SK-N-SH treated with all-trans-retinoic acid at 6 μM for 48 hours (cell line): ENCODE results near the gene BTBD16.

Experiments
- ATAC-seq: fragments of 200-7000 bp; cut with Tn5 transposase; 3 replicates; pipeline ENCODE4 v1.9.1; 2020; ENCODE audit warnings: mild to moderate bottlenecking, moderate library complexity
- ARNTL ChIP-seq: fragments of 450-650 bp; formaldehyde crosslinking; IDR thresholded peaks from 2 replicates; pipeline ENCODE4 v1.5.0; 2020; ENCODE audit warnings: low read depth, mild to moderate bottlenecking, moderate library complexity, borderline replicate concordance
- BACH2 ChIP-seq: fragments of 250-450 bp; sonication (Bioruptor Pico); IDR thresholded peaks from 2 replicates; pipeline ENCODE4 v1.9.0; 2021; ENCODE audit warnings: mild to moderate bottlenecking, borderline replicate concordance
- CSDC2 ChIP-seq: fragments of 250-450 bp; sonication (Bioruptor Pico); IDR thresholded peaks from 2 replicates; pipeline ENCODE4 v1.5.0; 2020; ENCODE audit warnings: mild to moderate bottlenecking, moderate library complexity
- GLIS3 ChIP-seq: fragments of 250-450 bp; sonication (Bioruptor Pico); IDR thresholded peaks from 2 replicates; pipeline ENCODE4 v1.5.0; 2020; ENCODE audit warnings: mild to moderate bottlenecking, moderate library complexity
- OSR1 ChIP-seq: fragments of 250-450 bp; sonication (Bioruptor Pico); IDR thresholded peaks from 2 replicates; pipeline ENCODE4 v1.8.0; 2022; ENCODE audit warnings: moderate library complexity, mild to moderate bottlenecking, inconsistent platforms
- PPARA ChIP-seq: fragments of 250-450 bp; sonication (Bioruptor Pico); IDR thresholded peaks from 2 replicates; pipeline ENCODE4 v1.5.0; 2020; ENCODE audit warnings: mild to moderate bottlenecking, borderline replicate concordance
- TCF4 ChIP-seq: fragments of 250-450 bp; sonication (Bioruptor Pico); IDR thresholded peaks from 2 replicates; pipeline ENCODE4 v1.8.0; 2021; ENCODE audit warnings: mild to moderate bottlenecking, moderate library complexity, borderline replicate concordance
- TOX ChIP-seq: fragments of 250-450 bp; sonication (Bioruptor Pico); IDR thresholded peaks from 2 replicates; pipeline ENCODE4 v1.8.0; 2021; ENCODE audit warnings: mild to moderate bottlenecking, moderate library complexity, borderline replicate concordance
- ZC3H10 ChIP-seq: fragments of 250-450 bp; sonication (Bioruptor Pico); IDR thresholded peaks from 2 replicates; pipeline ENCODE4 v1.5.1; 2021; ENCODE audit warnings: mild to moderate bottlenecking, moderate library complexity
- ZFP3 ChIP-seq: fragments of 250-450 bp; sonication (Bioruptor Pico); IDR thresholded peaks from 2 replicates; pipeline ENCODE4 v1.5.0; 2020; ENCODE audit warnings: mild to moderate bottlenecking, moderate library complexity
- ZFP30 ChIP-seq: fragments of 450-650 bp; formaldehyde crosslinking; IDR thresholded peaks from 2 replicates; pipeline ENCODE4 v1.5.0; 2022; ENCODE audit warnings: mild to moderate bottlenecking, moderate library complexity
- ZNF70 ChIP-seq: fragments of 450-650 bp; formaldehyde crosslinking; IDR thresholded peaks from 2 replicates; pipeline ENCODE4 v1.5.0; 2020; ENCODE audit warnings: mild to moderate bottlenecking, moderate library complexity
- ZNF8 ChIP-seq: fragments of 450-650 bp; formaldehyde crosslinking; IDR thresholded peaks from 2 replicates; pipeline ENCODE4 v1.5.0; 2020; ENCODE audit warnings: mild to moderate bottlenecking, moderate library complexity
- TF ChIP-seq, protein P1 (sequence below): fragments of 250-450 bp; sonication (Bioruptor Pico); IDR thresholded peaks from 2 replicates; pipeline ENCODE4 v1.8.0; 2021; ENCODE audit warnings: low read depth, mild to moderate bottlenecking, moderate library complexity, borderline replicate concordance
- TF ChIP-seq, protein P2 (sequence below): fragments of 250-450 bp; sonication (Bioruptor Pico); IDR thresholded peaks from 2 replicates; pipeline ENCODE4 v1.8.0; 2020; ENCODE audit warnings: mild to moderate bottlenecking, moderate library complexity, borderline replicate concordance
- TF ChIP-seq, protein P3 (sequence below): fragments of 250-450 bp; sonication (Bioruptor Pico); IDR thresholded peaks from 2 replicates; pipeline ENCODE4 v1.5.1; 2021; ENCODE audit warnings: mild to moderate bottlenecking, moderate library complexity
- TF ChIP-seq, protein P4 (sequence below): fragments of 250-450 bp; sonication (Bioruptor Pico); IDR thresholded peaks from 2 replicates; pipeline ENCODE4 v1.5.0; 2020; ENCODE audit warnings: mild to moderate bottlenecking, moderate library complexity

The BTBD16 gene

DNA sequence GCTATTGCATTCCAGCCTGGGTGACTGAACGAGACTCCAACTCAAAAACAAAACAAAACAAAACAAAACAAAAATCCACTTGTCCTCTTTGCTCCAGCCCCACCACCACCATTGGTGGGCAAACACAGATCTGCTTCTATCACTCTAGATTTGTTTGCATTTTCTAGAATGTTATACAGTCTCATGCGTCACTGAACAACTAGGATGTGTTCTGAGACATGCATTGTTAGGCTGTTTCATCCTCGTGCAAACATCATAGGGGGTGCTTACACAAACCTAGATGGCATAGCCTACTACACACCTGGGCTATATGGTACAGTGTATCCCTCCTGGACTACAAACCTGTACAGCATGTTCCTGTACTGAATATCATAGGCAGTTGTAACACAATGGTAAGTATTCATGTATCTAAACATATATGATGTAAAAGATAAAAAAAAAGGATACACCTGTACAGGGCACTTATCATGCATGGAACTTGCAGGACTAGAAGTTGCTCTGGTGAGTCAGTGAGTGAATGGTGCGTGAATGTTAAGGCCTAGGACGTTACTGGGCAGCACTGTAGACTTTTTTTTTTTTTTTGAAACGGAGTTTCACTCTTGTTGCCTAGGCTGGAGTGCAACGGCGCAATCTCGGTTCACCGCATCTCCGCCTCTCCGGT lies 45.3 kb downstream of the BTBD16 start:
- TF ChIP-seq, protein P1, sequence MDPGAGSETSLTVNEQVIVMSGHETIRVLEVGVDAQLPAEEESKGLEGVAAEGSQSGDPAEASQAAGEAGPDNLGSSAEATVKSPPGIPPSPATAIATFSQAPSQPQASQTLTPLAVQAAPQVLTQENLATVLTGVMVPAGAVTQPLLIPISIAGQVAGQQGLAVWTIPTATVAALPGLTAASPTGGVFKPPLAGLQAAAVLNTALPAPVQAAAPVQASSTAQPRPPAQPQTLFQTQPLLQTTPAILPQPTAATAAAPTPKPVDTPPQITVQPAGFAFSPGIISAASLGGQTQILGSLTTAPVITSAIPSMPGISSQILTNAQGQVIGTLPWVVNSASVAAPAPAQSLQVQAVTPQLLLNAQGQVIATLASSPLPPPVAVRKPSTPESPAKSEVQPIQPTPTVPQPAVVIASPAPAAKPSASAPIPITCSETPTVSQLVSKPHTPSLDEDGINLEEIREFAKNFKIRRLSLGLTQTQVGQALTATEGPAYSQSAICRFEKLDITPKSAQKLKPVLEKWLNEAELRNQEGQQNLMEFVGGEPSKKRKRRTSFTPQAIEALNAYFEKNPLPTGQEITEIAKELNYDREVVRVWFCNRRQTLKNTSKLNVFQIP (CRISPR knock-in tag) = no peak
- TF ChIP-seq, all 23 proteins: peak for 0
- ATAC-seq = no peak

DNA sequence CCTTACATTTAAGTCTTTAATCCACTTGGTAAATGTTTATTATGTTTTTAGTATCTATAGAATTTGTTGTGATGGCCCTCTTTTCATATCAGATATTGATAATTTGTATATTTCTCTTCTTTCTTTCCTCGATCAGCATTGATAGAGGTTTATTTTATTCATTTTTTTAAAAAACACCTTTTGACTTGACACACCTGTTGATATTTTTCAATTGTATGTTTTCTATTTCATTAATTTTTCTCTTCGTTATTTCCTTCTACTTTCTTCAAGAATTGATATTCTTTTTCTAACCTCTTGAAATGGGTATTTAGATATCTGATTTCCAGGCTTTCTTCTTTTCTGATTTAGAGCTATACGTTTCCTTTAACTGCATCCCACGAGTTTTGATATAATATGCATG lies 50.9 kb downstream of the BTBD16 start:
- TF ChIP-seq ZNF8 (CRISPR knock-in tag) = no peak
- TF ChIP-seq, all 23 proteins: peak for 0
- no peak for ATAC-seq

DNA sequence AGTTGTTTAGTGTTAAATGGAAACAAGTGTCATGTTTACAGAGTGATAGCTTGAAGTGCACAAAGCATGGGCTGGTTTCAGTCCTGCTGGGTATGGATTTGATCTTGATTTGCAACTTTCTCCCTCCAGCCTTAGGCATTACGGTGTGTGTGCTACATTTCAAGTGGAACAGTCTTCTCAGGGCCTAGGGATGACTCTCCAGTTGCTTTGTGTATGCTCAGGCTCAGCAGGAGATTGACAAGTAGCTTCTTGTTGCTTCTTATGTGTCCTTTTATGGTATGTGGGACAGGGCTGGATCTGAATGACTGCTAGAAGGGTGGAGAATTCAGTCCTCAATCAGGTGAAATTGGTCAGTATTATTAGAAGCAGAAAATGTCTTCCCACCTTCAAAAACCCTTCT lies 52.1 kb downstream of the BTBD16 start:
- TF ChIP-seq ARNTL (CRISPR knock-in tag) = no peak
- no peak for TF ChIP-seq TOX
- no peak for TF ChIP-seq OSR1 (CRISPR knock-in tag)
- TF ChIP-seq ZFP3 = no peak
- no peak for TF ChIP-seq ZFP30 (CRISPR knock-in tag)
- no peak for TF ChIP-seq ZNF70 (CRISPR knock-in tag)
- TF ChIP-seq, protein P2, sequence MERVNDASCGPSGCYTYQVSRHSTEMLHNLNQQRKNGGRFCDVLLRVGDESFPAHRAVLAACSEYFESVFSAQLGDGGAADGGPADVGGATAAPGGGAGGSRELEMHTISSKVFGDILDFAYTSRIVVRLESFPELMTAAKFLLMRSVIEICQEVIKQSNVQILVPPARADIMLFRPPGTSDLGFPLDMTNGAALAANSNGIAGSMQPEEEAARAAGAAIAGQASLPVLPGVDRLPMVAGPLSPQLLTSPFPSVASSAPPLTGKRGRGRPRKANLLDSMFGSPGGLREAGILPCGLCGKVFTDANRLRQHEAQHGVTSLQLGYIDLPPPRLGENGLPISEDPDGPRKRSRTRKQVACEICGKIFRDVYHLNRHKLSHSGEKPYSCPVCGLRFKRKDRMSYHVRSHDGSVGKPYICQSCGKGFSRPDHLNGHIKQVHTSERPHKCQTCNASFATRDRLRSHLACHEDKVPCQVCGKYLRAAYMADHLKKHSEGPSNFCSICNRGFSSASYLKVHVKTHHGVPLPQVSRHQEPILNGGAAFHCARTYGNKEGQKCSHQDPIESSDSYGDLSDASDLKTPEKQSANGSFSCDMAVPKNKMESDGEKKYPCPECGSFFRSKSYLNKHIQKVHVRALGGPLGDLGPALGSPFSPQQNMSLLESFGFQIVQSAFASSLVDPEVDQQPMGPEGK (CRISPR knock-in tag) = no peak
- no peak for TF ChIP-seq ZC3H10
- no peak for TF ChIP-seq GLIS3 (CRISPR knock-in tag)
- TF ChIP-seq CSDC2 (CRISPR knock-in tag) = no peak
- no peak for TF ChIP-seq TCF4 (CRISPR knock-in tag)
- TF ChIP-seq, protein P1 (CRISPR knock-in tag) = no peak
- ATAC-seq = no peak

DNA sequence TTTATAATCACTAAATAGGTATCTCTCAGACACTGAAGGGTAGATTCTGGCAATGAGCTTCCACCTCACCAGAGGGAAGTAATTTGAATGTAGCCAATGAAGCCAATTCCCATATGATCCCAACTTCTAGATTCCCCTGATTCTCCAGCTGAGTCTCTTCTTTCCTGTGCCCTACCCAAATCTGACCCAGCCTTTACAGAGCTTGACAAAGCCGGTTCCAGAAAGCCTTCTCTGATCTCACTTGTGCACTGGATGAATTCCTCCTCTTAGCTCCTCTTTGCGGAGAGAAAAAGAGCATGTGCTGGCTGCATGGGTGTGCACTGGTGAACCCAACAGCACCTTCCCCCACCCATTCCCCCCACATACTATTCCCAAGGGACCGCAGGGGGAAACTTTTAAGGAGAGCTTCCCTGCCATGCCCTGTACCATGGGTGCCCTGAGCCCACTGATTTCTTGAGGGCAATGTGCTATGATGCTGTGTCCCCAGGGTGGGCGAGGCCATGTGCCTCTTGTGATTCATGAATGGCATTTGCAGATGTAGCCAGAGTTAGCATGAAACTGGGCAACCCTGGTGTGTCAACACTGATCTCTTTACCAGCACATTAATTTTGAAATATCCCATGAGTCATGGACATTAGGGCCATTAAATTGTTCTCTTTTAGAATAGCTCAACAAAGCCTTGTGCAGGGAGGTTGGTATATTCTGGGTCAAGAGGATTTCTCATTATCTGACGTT lies 53.0 kb downstream of the BTBD16 start:
- no peak for ATAC-seq

More for the DNA sequence above, 53.0 kb downstream of the BTBD16 start:
- TF ChIP-seq PPARA (CRISPR knock-in tag) (no peak), ZNF8 (CRISPR knock-in tag) (no peak), TOX (no peak), OSR1 (CRISPR knock-in tag) (no peak), ARNTL (CRISPR knock-in tag) (no peak), ZFP3 (no peak), ZNF70 (CRISPR knock-in tag) (no peak), CSDC2 (CRISPR knock-in tag) (no peak), TCF4 (CRISPR knock-in tag) (no peak), GLIS3 (CRISPR knock-in tag) (no peak), BACH2 (CRISPR knock-in tag) (no peak)
- TF ChIP-seq, protein P1 (CRISPR knock-in tag) = no peak
- TF ChIP-seq, protein P2 (CRISPR knock-in tag) = no peak
- TF ChIP-seq, protein P3, sequence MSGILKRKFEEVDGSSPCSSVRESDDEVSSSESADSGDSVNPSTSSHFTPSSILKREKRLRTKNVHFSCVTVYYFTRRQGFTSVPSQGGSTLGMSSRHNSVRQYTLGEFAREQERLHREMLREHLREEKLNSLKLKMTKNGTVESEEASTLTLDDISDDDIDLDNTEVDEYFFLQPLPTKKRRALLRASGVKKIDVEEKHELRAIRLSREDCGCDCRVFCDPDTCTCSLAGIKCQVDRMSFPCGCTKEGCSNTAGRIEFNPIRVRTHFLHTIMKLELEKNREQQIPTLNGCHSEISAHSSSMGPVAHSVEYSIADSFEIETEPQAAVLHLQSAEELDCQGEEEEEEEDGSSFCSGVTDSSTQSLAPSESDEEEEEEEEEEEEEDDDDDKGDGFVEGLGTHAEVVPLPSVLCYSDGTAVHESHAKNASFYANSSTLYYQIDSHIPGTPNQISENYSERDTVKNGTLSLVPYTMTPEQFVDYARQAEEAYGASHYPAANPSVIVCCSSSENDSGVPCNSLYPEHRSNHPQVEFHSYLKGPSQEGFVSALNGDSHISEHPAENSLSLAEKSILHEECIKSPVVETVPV (CRISPR knock-in tag) = no peak
- TF ChIP-seq, protein P4, sequence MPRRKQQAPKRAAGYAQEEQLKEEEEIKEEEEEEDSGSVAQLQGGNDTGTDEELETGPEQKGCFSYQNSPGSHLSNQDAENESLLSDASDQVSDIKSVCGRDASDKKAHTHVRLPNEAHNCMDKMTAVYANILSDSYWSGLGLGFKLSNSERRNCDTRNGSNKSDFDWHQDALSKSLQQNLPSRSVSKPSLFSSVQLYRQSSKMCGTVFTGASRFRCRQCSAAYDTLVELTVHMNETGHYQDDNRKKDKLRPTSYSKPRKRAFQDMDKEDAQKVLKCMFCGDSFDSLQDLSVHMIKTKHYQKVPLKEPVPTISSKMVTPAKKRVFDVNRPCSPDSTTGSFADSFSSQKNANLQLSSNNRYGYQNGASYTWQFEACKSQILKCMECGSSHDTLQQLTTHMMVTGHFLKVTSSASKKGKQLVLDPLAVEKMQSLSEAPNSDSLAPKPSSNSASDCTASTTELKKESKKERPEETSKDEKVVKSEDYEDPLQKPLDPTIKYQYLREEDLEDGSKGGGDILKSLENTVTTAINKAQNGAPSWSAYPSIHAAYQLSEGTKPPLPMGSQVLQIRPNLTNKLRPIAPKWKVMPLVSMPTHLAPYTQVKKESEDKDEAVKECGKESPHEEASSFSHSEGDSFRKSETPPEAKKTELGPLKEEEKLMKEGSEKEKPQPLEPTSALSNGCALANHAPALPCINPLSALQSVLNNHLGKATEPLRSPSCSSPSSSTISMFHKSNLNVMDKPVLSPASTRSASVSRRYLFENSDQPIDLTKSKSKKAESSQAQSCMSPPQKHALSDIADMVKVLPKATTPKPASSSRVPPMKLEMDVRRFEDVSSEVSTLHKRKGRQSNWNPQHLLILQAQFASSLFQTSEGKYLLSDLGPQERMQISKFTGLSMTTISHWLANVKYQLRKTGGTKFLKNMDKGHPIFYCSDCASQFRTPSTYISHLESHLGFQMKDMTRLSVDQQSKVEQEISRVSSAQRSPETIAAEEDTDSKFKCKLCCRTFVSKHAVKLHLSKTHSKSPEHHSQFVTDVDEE (CRISPR knock-in tag) = no peak
